ENCODE measurements around the gene HMGN1.

DNA sequence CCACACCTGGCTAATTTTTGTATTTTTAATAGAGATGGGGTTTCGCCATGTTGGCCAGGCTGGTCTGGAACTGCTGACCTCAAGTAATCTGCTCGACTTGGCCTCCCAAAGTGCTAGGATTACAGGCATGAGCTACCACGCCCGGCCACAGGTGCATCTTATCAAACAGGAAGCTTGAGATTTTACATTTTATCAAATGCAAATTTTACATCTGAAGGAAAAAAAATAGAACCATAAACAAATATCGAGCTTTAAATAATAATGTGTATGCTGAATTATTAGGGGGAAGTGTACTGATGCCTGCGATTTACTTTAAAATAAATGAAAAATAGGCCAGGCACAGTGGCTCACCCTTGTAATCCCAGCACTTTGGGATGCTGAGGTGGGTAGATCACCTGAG, 18.9 kb downstream of the HMGN1 start:
- TF ChIP-seq, protein P1, sequence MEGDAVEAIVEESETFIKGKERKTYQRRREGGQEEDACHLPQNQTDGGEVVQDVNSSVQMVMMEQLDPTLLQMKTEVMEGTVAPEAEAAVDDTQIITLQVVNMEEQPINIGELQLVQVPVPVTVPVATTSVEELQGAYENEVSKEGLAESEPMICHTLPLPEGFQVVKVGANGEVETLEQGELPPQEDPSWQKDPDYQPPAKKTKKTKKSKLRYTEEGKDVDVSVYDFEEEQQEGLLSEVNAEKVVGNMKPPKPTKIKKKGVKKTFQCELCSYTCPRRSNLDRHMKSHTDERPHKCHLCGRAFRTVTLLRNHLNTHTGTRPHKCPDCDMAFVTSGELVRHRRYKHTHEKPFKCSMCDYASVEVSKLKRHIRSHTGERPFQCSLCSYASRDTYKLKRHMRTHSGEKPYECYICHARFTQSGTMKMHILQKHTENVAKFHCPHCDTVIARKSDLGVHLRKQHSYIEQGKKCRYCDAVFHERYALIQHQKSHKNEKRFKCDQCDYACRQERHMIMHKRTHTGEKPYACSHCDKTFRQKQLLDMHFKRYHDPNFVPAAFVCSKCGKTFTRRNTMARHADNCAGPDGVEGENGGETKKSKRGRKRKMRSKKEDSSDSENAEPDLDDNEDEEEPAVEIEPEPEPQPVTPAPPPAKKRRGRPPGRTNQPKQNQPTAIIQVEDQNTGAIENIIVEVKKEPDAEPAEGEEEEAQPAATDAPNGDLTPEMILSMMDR (IDR thresholded peaks at IDR 0.05; ENCODE audit: borderline replicate concordance, extremely low read depth, low read length, poor library complexity, severe bottlenecking), result no peak
- no peak for TF ChIP-seq EZH2 (IDR thresholded peaks at IDR 0.05; ENCODE audit: borderline replicate concordance, low read depth, low read length, severe bottlenecking)

Data from DND-41 (cell line).